ENCODE results near the gene UBE2E3. TPM values are rescaled to one million over a fixed set of nuclear protein-coding genes. Genes with fewer than 3 reads are reported as not detected.

UBE2E3 gene
- polyA plus RNA-seq, 1 experiment: 127 TPM

DNA sequence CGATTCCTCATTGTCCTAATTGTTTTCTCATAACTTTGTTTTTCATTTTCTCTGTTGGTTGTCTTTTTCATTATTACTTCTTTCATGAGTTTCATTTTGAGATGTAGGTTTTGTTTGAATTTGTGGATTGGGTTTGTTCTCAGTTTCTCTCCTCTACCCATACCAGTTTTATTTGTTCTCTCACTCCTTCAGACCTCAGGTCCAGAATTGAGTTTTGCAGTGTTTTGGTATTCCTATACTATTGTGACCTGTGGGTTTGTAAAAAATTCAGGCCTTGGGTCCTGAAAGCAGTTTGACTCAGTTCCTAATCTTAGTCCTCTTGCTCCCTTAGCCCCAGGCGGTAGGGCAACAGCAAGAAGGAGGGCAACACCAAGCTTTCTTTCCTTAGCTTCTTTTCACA is 28.3 kb upstream of the UBE2E3 start:
- Histone ChIP-seq H3K27me3 (ENCODE audit: control insufficient read depth, insufficient read depth, low read length) (no peaks in the 10 kb centered on the region), H3K27ac (ENCODE audit: low read depth, low read length) (no peak overlapping the region), H3K4me3 (ENCODE audit: low read depth, low read length) (no peak overlapping the region), H3K9me3 (ENCODE audit: control insufficient read depth, insufficient read depth, low read length) (no peaks in the 10 kb centered on the region)
- DNase-seq (ENCODE audit: low read depth, low spot score): no peak
- ChIA-PET CTCF (no interaction called here), POLR2A (no interaction called here)
- TF ChIP-seq, protein P1, sequence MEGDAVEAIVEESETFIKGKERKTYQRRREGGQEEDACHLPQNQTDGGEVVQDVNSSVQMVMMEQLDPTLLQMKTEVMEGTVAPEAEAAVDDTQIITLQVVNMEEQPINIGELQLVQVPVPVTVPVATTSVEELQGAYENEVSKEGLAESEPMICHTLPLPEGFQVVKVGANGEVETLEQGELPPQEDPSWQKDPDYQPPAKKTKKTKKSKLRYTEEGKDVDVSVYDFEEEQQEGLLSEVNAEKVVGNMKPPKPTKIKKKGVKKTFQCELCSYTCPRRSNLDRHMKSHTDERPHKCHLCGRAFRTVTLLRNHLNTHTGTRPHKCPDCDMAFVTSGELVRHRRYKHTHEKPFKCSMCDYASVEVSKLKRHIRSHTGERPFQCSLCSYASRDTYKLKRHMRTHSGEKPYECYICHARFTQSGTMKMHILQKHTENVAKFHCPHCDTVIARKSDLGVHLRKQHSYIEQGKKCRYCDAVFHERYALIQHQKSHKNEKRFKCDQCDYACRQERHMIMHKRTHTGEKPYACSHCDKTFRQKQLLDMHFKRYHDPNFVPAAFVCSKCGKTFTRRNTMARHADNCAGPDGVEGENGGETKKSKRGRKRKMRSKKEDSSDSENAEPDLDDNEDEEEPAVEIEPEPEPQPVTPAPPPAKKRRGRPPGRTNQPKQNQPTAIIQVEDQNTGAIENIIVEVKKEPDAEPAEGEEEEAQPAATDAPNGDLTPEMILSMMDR (IDR thresholded peaks at IDR 0.05; ENCODE audit: low read depth, low read length): no peak

DNA sequence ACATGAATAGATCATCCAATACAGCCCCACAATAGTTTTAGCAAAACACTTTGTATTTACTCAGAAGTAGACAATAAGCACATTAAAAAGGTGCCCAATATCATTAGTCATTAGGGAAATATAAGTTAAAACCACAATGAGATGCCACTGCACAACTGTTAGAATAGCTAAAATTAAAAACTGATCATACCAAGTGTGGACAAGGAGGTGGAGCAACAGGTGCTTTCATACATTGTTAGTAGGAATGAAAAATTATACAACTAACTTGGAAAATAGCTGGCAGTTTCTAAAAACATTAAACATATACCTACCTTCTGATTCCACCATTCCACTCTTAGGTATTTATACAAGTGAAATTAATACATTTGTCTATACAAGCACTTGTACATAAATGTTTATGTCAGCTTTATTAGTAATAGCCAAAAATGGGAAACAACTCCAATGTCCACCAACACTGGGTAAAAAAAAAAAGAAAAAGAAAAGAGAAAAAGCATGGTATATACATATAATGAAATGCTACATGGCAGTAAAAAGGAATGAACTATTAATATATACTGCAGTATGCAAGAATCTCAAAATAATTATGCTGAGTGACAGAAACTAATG is 27.6 kb upstream of the UBE2E3 start:
- Histone ChIP-seq H3K27ac (ENCODE audit: low read depth, low read length) (no peak overlapping the region), H3K4me3 (ENCODE audit: low read depth, low read length) (no peak overlapping the region), H3K27me3 (ENCODE audit: control insufficient read depth, insufficient read depth, low read length) (no peaks in the 10 kb centered on the region), H3K9me3 (ENCODE audit: control insufficient read depth, insufficient read depth, low read length) (no peaks in the 10 kb centered on the region)
- TF ChIP-seq, protein P1 (IDR thresholded peaks at IDR 0.05; ENCODE audit: low read depth, low read length): no peak
- DNase-seq (ENCODE audit: low read depth, low spot score): no peak
- CTCF ChIA-PET: interaction anchor here (0.6 kb wide), 1 partner anchor 827 kb away, joined by 4 read pairs; no protein-coding TSS in a partner anchor
- POLR2A ChIA-PET: interaction anchor here (0.6 kb wide), 1 partner anchor 45 kb away, joined by 3 read pairs; no protein-coding TSS in a partner anchor

DNA sequence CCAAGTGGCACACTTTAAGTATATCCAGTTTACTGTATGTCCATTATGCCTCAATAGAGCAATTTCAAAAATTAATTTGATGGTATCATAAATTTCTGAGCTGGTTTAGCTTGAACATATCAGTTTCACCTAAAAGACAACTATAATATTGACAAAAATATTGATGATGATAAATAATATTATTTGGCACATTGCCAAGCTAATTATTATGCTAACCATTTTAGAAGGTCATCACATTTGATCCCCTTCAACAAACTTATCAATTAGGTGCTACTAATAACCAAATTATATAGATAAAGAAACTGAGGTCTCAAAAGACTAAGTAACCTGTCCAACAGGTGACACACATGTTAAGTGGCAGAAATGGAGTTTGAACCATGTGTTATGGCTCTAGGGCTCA is 26.9 kb upstream of the UBE2E3 start:
- Histone ChIP-seq H3K27ac (ENCODE audit: low read depth, low read length) (no peak overlapping the region), H3K4me3 (ENCODE audit: low read depth, low read length) (no peak overlapping the region), H3K9me3 (ENCODE audit: control insufficient read depth, insufficient read depth, low read length) (no peaks in the 10 kb centered on the region), H3K27me3 (ENCODE audit: control insufficient read depth, insufficient read depth, low read length) (no peaks in the 10 kb centered on the region)
- ChIA-PET POLR2A (no interaction called here), CTCF (interaction anchor here (0.6 kb wide), 1 partner anchor 828 kb away, joined by 4 read pairs; no protein-coding TSS in a partner anchor)
- TF ChIP-seq, protein P1 (IDR thresholded peaks at IDR 0.05; ENCODE audit: low read depth, low read length): no peak
- no peak for DNase-seq (ENCODE audit: low read depth, low spot score)

DNA sequence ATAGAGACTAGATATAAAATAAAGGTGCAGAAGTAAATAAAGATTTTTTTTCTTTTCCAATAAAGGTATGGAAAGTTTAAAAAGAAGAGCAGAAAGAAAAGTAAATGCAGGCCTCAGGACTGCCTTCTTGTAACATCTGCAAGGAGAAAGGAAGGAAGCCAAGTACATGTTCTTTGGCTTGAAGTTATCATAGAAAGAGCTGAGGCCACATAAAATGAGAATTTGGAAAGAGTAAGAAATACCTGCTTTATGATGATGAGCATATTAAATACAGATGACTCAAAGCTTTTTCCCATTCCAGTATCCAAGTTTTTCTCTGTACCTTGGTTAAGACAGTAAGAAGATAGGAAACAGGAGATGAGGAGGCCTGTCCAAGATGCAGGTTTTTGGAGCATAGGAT is 25.3 kb upstream of the UBE2E3 start:
- H3K9me3 ChIP-seq (ENCODE audit: control insufficient read depth, insufficient read depth, low read length): no peaks in the 10 kb centered on the region
- TF ChIP-seq, protein P1 (IDR thresholded peaks at IDR 0.05; ENCODE audit: low read depth, low read length): no peak
- no peak for DNase-seq (ENCODE audit: low read depth, low spot score)
- CTCF ChIA-PET: no interaction called here
- H3K27me3 ChIP-seq (ENCODE audit: control insufficient read depth, insufficient read depth, low read length): no peaks in the 10 kb centered on the region
- H3K27ac ChIP-seq (ENCODE audit: low read depth, low read length): no peak overlapping the region
- POLR2A ChIA-PET: no interaction called here
- no peak overlapping the region for H3K4me3 ChIP-seq (ENCODE audit: low read depth, low read length)

DNA sequence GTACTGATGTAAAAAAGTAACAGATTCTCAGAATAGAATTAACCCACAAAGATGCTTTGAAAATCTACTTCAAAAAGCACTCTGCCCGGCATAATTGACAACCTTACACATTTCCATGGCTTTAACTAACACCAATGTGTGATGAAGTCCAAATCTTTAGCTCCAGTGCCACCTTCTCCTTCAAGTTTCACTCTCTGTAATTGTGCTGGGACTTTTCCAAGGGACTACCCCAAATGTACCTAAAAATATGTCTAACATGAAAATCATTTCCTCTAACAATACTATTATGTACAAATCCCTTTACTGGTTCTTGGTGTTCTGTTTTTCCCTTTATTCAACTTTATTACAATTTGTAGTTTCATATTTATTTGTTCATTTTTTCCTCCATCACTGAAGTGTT is 20.6 kb upstream of the UBE2E3 start:
- no peaks in the 10 kb centered on the region for H3K27me3 ChIP-seq (ENCODE audit: control insufficient read depth, insufficient read depth, low read length)
- ChIA-PET POLR2A (no interaction called here), CTCF (no interaction called here)
- no peak overlapping the region for H3K4me3 ChIP-seq (ENCODE audit: low read depth, low read length)
- DNase-seq (ENCODE audit: low read depth, low spot score): no peak
- TF ChIP-seq, protein P1 (IDR thresholded peaks at IDR 0.05; ENCODE audit: low read depth, low read length): no peak
- no peaks in the 10 kb centered on the region for H3K9me3 ChIP-seq (ENCODE audit: control insufficient read depth, insufficient read depth, low read length)
- no peak overlapping the region for H3K27ac ChIP-seq (ENCODE audit: low read depth, low read length)

All from AG04450 (cell line).